ENCODE measurements around the gene ADORA2B.
"Not testable (repeated sequence)": the region's sequence is repeated elsewhere in the genome, so short reads cannot be mapped to it uniquely, and the experiment has no call there.

Gene ADORA2B

GRCh38 chr17:15944759-15945526 is at the start of gene ADORA2B:
Gene ADORA2B (plus strand): TSS chr17:15945130. CDS start chr17:15945249, 119 bp downstream.
- DNase-seq: no peak

- DNase-seq: no peak
These were observed 48.7 kb upstream of the ADORA2B start for GRCh38 chr17:15896277-15896676.

- no peak for DNase-seq
These were observed 48.1 kb upstream of the ADORA2B start for GRCh38 chr17:15896834-15897233.

- DNase-seq: not testable (repeated sequence)
These were observed 45.3 kb upstream of the ADORA2B start for GRCh38 chr17:15899596-15899995.

GRCh38 chr17:15900871-15901270 is 44.1 kb upstream of the ADORA2B start:
- no peak for DNase-seq

- not testable (repeated sequence) for DNase-seq
These were observed 39.7 kb upstream of the ADORA2B start for GRCh38 chr17:15905236-15905635.

- DNase-seq: no peak
These were observed 37.6 kb upstream of the ADORA2B start for GRCh38 chr17:15907290-15907689.

GRCh38 chr17:15908378-15908777 is 36.6 kb upstream of the ADORA2B start:
- no peak for DNase-seq

- no peak for DNase-seq
These were observed 35.4 kb upstream of the ADORA2B start for GRCh38 chr17:15909481-15909991.

GRCh38 chr17:15910791-15911190 is 34.1 kb upstream of the ADORA2B start:
- no peak for DNase-seq

- not testable (repeated sequence) for DNase-seq
These were observed 33.2 kb upstream of the ADORA2B start for GRCh38 chr17:15911701-15912100.

- no peak for DNase-seq
These were observed 32.4 kb upstream of the ADORA2B start for GRCh38 chr17:15912416-15912955.

GRCh38 chr17:15913826-15914225 is 31.1 kb upstream of the ADORA2B start:
- no peak for DNase-seq

- DNase-seq: no peak
These were observed 30.3 kb upstream of the ADORA2B start for GRCh38 chr17:15914400-15915170.

- no peak for DNase-seq
These were observed 29.0 kb upstream of the ADORA2B start for GRCh38 chr17:15915961-15916360.

GRCh38 chr17:15917021-15917437 is 27.9 kb upstream of the ADORA2B start:
- DNase-seq: no peak

GRCh38 chr17:15917438-15918027 is 27.4 kb upstream of the ADORA2B start:
- DNase-seq: no peak

- DNase-seq: no peak
These were observed 26.7 kb upstream of the ADORA2B start for GRCh38 chr17:15918261-15918660.

GRCh38 chr17:15918661-15919259 is 26.2 kb upstream of the ADORA2B start:
- no peak for DNase-seq

GRCh38 chr17:15919466-15919865 is 25.5 kb upstream of the ADORA2B start:
- no peak for DNase-seq

- DNase-seq: no peak
These were observed 24.1 kb upstream of the ADORA2B start for GRCh38 chr17:15920758-15921239.

- DNase-seq: no peak
These were observed 23.3 kb upstream of the ADORA2B start for GRCh38 chr17:15921640-15922039.

GRCh38 chr17:15922586-15922985 is 22.3 kb upstream of the ADORA2B start:
- no peak for DNase-seq
